SK-N-SH (cell line): Measurements from ENCODE around the gene TSPAN32. TPM values are rescaled to one million over a fixed set of nuclear protein-coding genes. Genes with fewer than 3 reads are reported as not detected.

Source experiments
- CTCF ChIA-PET: fragments of 300-600, 350-600 bp; formaldehyde crosslinking; extraction: SDS; loops from one replicate; lab custom pipeline; 2021; lab: Yijun Ruan, JAX
- POLR2A ChIA-PET: fragments of 350-600 bp; sonication (Branson Sonifier 250); formaldehyde crosslinking; extraction: SDS; loops from one replicate; lab custom pipeline; 2020; ENCODE audit warnings: antibody characterized with exemption, inconsistent platforms; lab: Yijun Ruan, JAX
- DNase-seq: peaks from one replicate; pipeline ENCODE4 v3.0.0; 2012
- H2AFZ ChIP-seq: fragments of 200-600 bp; sonication (generic); 2 replicates; pipeline ENCODE4 v1.8.1; 2016; ENCODE audit warnings: antibody characterized with exemption, mild to moderate bottlenecking, low read depth
- H3F3A ChIP-seq: fragments of 200-600 bp; sonication (generic); replicated peaks from 2 replicates; pipeline ENCODE3; 2016; ENCODE audit warnings: antibody characterized with exemption, mild to moderate bottlenecking; ENCODE audit not compliant: insufficient read depth
- H3K27ac ChIP-seq, 2 experiments: fragments of 200-500 bp in 1 of 2; fragments of 200-600 bp in 1 of 2; sonication (Bioruptor generic) in 1 of 2; sonication (generic), shearing (Covaris generic) in 1 of 2; 2 replicates each; pipeline versions ENCODE4 v1.5.1 to v1.6.1; 2014 to 2016; ENCODE audit warnings: low read depth in 2 of 2, inconsistent platforms in 1 of 2, low read length in 1 of 2, mild to moderate bottlenecking in 1 of 2, mixed read lengths in 1 of 2
- H3K27me3 ChIP-seq: fragments of 200-600 bp; sonication (generic), shearing (Covaris generic); 2 replicates; pipeline ENCODE4 v1.6.1; 2016; ENCODE audit warnings: mixed run types; ENCODE audit not compliant: insufficient read depth
- H3K36me3 ChIP-seq, 2 experiments: fragments of 200-500 bp in 1 of 2; fragments of 200-600 bp in 1 of 2; sonication (Bioruptor generic) in 1 of 2; sonication (generic) in 1 of 2; replicated peaks in 1 of 2; 2 replicates each; pipeline versions ENCODE3 to v1.5.1; 2014 to 2016; ENCODE audit warnings: low read length in 1 of 2, mild to moderate bottlenecking in 1 of 2; ENCODE audit not compliant: insufficient read depth in 2 of 2, control insufficient read depth in 1 of 2
- H3K4me1 ChIP-seq, 2 experiments: fragments of 200-500 bp in 1 of 2; fragments of 200-600 bp in 1 of 2; sonication (Bioruptor generic) in 1 of 2; sonication (generic), shearing (Covaris generic) in 1 of 2; 2 replicates each; pipeline versions ENCODE4 v1.5.1 to v1.6.1; 2014 to 2016; ENCODE audit warnings: low read depth in 1 of 2, low read length in 1 of 2, mixed run types in 1 of 2; ENCODE audit not compliant: insufficient read depth in 2 of 2, control insufficient read depth in 1 of 2
- H3K4me2 ChIP-seq: fragments of 200-600 bp; sonication (generic), shearing (Covaris generic); 2 replicates; pipeline ENCODE4 v1.6.1; 2017; ENCODE audit warnings: mixed run types
- H3K4me3 ChIP-seq, 2 experiments: fragments of 200-500 bp in 1 of 2; fragments of 200-600 bp in 1 of 2; sonication (Bioruptor generic) in 1 of 2; sonication (generic), shearing (Covaris generic) in 1 of 2; 2 replicates each; pipeline versions ENCODE4 v1.5.1 to v1.8.1; 2014 to 2016; ENCODE audit warnings: low read depth in 2 of 2, inconsistent platforms in 1 of 2, low read length in 1 of 2, mild to moderate bottlenecking in 1 of 2, mixed read lengths in 1 of 2, moderate library complexity in 1 of 2
- H3K79me2 ChIP-seq: fragments of 200-600 bp; sonication (generic); 2 replicates; pipeline ENCODE4 v1.8.1; 2017; ENCODE audit warnings: mild to moderate bottlenecking; ENCODE audit not compliant: insufficient read depth
- H3K9ac ChIP-seq: fragments of 200-600 bp; sonication (generic); 2 replicates; pipeline ENCODE4 v1.6.1; 2017; ENCODE audit warnings: mixed run types
- H3K9me2 ChIP-seq: fragments of 200-600 bp; sonication (generic); 2 replicates; pipeline ENCODE4 v1.6.1; 2017; ENCODE audit warnings: mixed run types
- H3K9me3 ChIP-seq: fragments of 200-600 bp; sonication (generic); 2 replicates; pipeline ENCODE4 v1.6.1; 2017; ENCODE audit warnings: mixed run types, mild to moderate bottlenecking, moderate library complexity
- H4K20me1 ChIP-seq: fragments of 200-600 bp; sonication (generic); 2 replicates; pipeline ENCODE4 v1.6.1; 2017; ENCODE audit warnings: mild to moderate bottlenecking, mixed run types; ENCODE audit not compliant: insufficient read depth
- EZH2phosphoT487 ChIP-seq: fragments of 200-600 bp; sonication (generic); IDR thresholded peaks from 2 replicates; pipeline ENCODE4 v1.6.1; 2017; ENCODE audit warnings: low read depth, mixed run types, mild to moderate bottlenecking, antibody characterized with exemption, moderate library complexity, borderline replicate concordance
- FOSL2 ChIP-seq: IDR thresholded peaks from 2 replicates; pipeline ENCODE4 v1.4.0; 2012; ENCODE audit warnings: low read depth, mild to moderate bottlenecking, moderate library complexity, borderline replicate concordance
- FOXJ3 ChIP-seq: sonication (generic); formaldehyde crosslinking; IDR thresholded peaks from 2 replicates; pipeline ENCODE4 v1.5.1; 2020; ENCODE audit warnings: mild to moderate bottlenecking, missing genetic modification reagents
- WGBS: methylation state at CpG from one replicate; pipeline ENCODE4 v1.1.6; 2017; ENCODE audit warnings: low lambda C conversion rate; 5-methylcytosine and 5-hydroxymethylcytosine counted together
- polyA plus RNA-seq, 3 experiments: library from polyadenylated mRNA; depleted of rRNA; stranded (reverse); fragments of >200 nt; gene quantifications; 2 replicates each; pipeline ENCODE4 v1.2.3, GENCODE V29; 2012
- TF ChIP-seq, protein P1 (sequence below): IDR thresholded peaks from 2 replicates; pipeline ENCODE4; 2012
- TF ChIP-seq, protein P2 (sequence below): IDR thresholded peaks from 2 replicates; pipeline ENCODE4 v1.4.0; 2012; ENCODE audit warnings: low read depth
- TF ChIP-seq, protein P3 (sequence below): fragments of 150-350 bp; IDR thresholded peaks from 2 replicates; pipeline ENCODE4 v1.6.1; 2017; ENCODE audit warnings: antibody characterized with exemption, low read length, low read depth, borderline replicate concordance

Gene TSPAN32
- polyA plus RNA-seq, 1 of the 3 experiments (the other 2 are of a cell fraction) = 0.12 TPM

DNA sequence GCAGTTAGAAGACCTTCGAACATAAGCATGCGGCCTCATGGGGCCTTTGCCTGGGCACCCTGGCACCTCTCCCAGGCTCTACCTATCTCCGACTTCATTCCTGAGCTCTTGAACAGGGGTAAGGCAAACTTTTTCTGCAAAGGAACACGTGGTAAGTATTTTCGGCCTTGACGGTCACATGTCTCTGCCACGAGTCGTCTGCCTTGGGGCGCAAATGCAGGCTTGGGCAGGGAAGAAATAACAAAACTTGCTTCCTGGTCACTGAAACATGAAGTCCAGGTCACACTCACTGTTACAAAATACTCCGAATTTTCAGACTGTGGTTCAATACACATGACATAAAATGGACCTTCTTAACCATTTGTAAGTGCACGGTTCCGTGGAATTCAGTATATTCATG lies 28.0 kb upstream of the TSPAN32 start:
- no peak for DNase-seq
- ChIA-PET CTCF (interaction anchor here (1.4 to 2.3 kb wide), 3 partner anchors 16 to 257 kb away, joined by 3 to 5 read pairs (median 3); no protein-coding TSS in a partner anchor), POLR2A (no interaction called here)
- Histone ChIP-seq H3K9me2 (no peaks in the 10 kb centered on the region), H3K4me3 (no peak overlapping the region), H3K9me3 (no peaks in the 10 kb centered on the region), H3K27me3 (peaks cover 20% of the 10 kb centered on the region), H3K4me2 (no peak overlapping the region), H3K27ac (no peak overlapping the region), H2AFZ (no peak overlapping the region), H3F3A (no peaks in the 10 kb centered on the region), H3K36me3 (no peaks in the 10 kb centered on the region), H3K79me2 (no peaks in the 10 kb centered on the region), H3K9ac (no peak overlapping the region), H4K20me1 (no peaks in the 10 kb centered on the region), H3K4me1 (no peaks in the 10 kb centered on the region)
- TF ChIP-seq, protein P1, sequence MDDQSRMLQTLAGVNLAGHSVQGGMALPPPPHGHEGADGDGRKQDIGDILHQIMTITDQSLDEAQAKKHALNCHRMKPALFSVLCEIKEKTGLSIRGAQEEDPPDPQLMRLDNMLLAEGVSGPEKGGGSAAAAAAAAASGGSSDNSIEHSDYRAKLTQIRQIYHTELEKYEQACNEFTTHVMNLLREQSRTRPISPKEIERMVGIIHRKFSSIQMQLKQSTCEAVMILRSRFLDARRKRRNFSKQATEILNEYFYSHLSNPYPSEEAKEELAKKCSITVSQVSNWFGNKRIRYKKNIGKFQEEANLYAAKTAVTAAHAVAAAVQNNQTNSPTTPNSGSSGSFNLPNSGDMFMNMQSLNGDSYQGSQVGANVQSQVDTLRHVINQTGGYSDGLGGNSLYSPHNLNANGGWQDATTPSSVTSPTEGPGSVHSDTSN = no peak
- no peak for TF ChIP-seq EZH2phosphoT487
- TF ChIP-seq, protein P2, sequence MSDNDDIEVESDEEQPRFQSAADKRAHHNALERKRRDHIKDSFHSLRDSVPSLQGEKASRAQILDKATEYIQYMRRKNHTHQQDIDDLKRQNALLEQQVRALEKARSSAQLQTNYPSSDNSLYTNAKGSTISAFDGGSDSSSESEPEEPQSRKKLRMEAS = no peak
- TF ChIP-seq, protein P3, sequence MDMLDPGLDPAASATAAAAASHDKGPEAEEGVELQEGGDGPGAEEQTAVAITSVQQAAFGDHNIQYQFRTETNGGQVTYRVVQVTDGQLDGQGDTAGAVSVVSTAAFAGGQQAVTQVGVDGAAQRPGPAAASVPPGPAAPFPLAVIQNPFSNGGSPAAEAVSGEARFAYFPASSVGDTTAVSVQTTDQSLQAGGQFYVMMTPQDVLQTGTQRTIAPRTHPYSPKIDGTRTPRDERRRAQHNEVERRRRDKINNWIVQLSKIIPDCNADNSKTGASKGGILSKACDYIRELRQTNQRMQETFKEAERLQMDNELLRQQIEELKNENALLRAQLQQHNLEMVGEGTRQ = no peak
- TF ChIP-seq FOSL2 = no peak
- WGBS = 50% methylated on average over 12 of the region's 12 CpGs

DNA sequence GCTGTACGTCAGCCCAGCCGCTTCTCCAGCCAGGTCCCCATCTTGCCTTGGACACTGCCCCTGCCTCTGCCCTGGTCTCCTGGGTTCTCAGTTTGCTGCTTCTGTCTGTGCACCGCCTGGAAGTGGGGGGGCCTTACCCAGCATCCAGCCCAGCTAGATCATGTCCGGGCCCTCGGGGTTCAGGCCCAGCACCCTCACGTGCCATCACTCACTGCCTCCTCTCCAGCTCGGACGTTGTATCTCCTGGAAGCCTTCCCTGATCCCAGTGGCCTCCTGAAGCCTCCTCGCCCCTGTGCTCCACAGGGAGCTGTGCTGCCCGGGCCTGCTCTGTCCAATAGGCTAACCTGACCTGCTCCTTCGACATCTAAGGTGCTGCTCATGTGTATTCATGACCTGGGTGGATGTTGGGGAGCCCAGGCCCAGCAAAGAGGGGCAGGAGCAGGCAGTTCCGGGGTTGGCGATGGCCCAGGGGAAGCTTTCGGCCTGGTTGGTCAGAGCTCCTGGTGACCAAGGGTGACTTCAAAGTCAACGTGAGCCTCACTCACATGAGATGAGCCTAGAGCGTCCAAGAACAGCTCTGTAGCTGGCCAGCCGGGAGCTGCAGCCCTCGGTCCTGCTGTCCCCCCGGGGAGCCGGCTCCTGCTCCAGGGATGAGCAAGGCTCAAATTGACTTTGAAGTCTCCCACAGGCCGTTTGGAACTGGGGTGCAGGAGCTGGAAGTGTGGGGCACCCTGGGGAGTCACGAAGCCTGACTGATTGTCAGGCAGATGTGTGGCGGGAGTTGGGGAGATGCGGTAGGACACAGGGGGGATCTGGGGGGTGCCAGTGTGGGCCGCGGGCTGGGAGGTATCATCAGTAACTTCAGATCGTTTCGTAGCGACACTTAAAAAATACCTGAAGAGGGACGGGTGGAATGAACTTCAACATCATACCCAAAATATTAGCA lies 26.2 kb upstream of the TSPAN32 start:
- Histone ChIP-seq H3K9ac (no peak overlapping the region), H3K36me3 (no peaks in the 10 kb centered on the region), H3K79me2 (no peaks in the 10 kb centered on the region), H3K9me2 (no peaks in the 10 kb centered on the region), H3K4me1 (no peaks in the 10 kb centered on the region), H3K4me3 (no peak overlapping the region), H3K27ac (no peak overlapping the region), H3K9me3 (no peaks in the 10 kb centered on the region), H4K20me1 (no peaks in the 10 kb centered on the region), H3K27me3 (peaks cover 20% of the 10 kb centered on the region), H3K4me2 (no peak overlapping the region), H3F3A (no peaks in the 10 kb centered on the region)
- CTCF ChIA-PET = interaction anchor here (2.3 kb wide), 1 partner anchor 29 kb away, joined by 5 read pairs; no protein-coding TSS in a partner anchor
- POLR2A ChIA-PET = no interaction called here
- TF ChIP-seq FOXJ3 (CRISPR knock-in tag) = no peak
- TF ChIP-seq, all 33 proteins: peak for 0
- no peak for DNase-seq
- WGBS = 59% methylated on average over 24 of the region's 30 CpGs
- no peak overlapping the region for H2AFZ ChIP-seq
